ENCODE results near the gene MAP3K20.
"Not testable (repeated sequence)": the region's sequence is repeated elsewhere in the genome, so short reads cannot be mapped to it uniquely, and the experiment has no call there.

The MAP3K20 gene

DNA sequence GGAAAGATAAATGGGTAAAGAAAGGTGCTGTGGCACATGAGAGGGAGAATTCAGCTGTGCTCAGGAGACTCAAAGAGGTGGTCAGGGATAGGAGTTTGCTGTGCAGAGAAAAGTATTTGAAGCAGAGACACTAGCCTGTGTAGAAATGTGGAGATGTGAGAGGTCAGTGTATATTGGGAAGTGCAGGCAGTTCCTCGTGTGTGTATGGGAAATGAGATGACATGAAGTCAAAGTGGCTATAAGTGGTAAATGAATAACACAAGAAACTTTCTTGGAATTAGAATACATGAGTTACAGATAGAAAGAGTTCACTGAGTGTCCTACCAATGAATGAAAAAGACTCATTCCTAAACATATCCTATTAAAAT, 11.6 kb downstream of the MAP3K20 start:
- no peak for DNase-seq (ENCODE audit: low read depth, low spot score)

- DNase-seq (ENCODE audit: low read depth, low spot score) = no peak
Observed at GRCh38 chr2:173087793-173088496, 12.3 kb downstream of the MAP3K20 start.

DNA sequence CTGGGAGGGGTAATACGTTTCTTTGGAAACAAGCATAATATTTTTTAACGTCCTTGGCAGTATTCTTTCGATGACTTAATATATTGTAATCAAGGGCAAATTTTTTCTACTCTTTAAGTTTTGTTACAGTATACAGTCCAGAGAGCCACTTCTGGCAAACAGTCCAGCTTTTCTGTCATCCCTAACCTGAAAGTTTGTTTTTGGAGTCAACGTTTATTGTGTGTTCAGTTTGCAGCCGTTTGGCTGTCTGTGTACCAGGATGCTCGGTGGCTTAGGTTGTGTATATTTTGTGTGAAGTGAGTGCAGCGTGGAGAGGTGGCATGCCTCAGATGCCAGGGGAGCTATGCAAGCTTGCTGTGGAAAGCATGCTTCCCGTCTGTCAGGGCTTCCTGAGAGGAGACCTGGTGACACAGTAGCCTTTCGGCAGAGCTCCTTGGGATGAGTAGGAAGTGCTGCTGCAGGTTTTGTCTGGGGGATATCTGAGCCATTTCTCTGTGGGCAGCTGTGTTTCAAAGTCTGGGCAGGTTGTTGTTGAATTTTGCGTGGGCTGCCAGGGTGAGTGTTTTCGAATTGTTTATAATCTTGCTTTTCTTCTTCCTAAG, 14.7 kb downstream of the MAP3K20 start:
- DNase-seq (ENCODE audit: low read depth, low spot score) = no peak

DNA sequence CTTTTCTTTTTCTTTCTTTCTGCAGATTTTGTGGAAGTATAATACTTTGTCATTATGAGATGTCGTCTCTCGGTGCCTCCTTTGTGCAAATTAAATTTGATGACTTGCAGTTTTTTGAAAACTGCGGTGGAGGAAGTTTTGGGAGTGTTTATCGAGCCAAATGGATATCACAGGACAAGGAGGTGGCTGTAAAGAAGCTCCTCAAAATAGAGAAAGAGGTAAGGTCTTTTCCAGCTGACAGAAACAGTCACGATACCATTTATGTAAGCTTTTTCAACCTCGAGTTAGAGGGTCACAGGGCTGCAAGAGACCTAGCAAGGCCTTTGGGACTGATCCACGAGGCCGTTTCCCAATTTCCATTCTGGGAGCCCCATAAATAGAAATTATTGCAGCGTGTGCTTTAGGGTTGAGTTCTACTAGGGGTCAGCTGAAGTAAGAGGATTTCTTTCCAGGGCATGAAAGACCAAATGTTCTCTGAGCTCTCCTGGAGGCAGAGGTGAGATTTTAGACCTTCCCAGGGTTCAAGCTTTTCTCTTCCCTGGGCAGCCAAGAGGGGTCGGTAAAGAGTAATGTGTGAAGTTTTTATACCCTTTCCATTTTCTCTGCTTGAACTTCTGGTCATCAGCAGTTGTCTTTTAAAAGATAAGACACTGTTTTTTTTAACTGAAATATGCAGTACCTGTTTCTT, 15.5 kb downstream of the MAP3K20 start:
- DNase-seq (ENCODE audit: low read depth, low spot score) = no peak

DNA sequence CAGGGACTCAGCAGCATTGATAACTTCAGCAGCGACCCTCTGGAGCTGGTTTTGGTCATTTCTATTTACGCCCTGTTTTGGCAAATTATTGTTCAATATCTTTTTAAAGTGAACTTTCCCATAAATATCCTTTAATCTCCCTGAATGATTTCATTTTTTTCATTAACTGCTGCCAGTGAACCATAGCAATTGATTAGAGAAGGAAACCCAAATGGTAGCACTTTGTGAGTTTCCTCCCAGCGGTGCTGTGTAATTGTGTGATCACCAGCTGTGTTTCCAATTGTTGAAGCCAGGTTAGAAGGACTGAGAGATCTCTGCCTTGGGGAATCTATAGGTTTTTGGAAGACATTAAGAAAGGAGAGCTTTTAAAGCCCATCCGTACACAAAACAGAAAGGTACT, 16.3 kb downstream of the MAP3K20 start:
- DNase-seq (ENCODE audit: low read depth, low spot score) = no peak

GRCh38 chr2:173092844-173093402, 17.3 kb downstream of the MAP3K20 start:
- no peak for DNase-seq (ENCODE audit: low read depth, low spot score)

DNA sequence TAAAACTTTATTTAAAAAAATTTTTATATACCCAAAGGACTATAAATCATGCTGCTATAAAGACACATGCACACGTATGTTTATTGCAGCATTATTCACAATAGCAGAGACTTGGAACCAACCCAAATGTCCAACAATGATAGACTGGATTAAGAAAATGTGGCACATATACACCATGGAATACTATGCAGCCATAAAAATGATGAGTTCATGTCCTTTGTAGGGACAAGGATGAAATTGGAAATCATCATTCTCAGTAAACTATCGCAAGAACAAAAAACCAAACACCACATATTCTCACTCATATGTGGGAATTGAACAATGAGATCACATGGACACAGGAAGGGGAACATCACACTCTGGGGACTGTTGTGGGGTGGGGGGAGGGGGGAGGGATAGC, 18.0 kb downstream of the MAP3K20 start:
- DNase-seq (ENCODE audit: low read depth, low spot score) = not testable (repeated sequence)

GRCh38 chr2:173094731-173095130, 19.1 kb downstream of the MAP3K20 start:
- no peak for DNase-seq (ENCODE audit: low read depth, low spot score)

- DNase-seq (ENCODE audit: low read depth, low spot score) = no peak
Observed at GRCh38 chr2:173095356-173095755, 19.7 kb downstream of the MAP3K20 start.

DNA sequence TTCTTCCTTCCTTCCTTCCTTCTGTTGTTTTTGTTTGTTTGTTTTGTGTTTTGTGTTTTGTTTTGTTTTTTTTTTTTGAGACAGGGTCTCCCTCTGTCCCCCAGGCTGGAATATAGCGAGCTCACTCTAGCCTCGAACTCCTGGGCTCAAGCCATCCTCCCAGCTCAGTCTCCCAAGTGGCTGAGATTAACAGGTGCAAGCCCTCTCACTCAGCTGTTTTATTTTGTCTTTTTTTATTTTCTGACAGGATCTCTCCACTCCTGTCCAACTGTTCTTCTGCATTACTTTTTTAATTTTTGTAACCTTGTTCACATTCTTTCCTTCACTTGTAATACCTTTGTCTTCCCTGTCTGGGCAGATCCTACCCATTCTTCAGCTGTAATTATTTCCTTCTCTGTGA, 23.6 kb downstream of the MAP3K20 start:
- DNase-seq (ENCODE audit: low read depth, low spot score) = no peak

DNA sequence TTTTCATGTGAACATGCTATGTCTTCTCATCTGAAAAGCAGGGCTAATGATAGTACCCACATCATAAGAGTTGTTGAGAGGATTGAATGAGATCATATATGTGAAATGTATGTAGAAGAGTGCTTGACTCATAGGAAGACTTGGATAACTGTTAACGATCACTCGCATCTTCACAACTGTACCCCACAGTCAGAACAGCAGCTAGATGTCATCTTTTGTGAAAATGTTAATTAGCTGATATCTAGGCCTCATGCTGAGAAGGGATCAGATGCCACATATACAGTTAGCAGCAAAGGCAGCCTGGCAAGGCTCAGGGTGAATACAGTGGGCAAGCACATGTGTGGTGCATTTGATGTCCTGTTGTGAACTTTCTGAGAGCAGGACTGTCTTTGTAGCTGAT, 24.2 kb downstream of the MAP3K20 start:
- no peak for DNase-seq (ENCODE audit: low read depth, low spot score)

DNA sequence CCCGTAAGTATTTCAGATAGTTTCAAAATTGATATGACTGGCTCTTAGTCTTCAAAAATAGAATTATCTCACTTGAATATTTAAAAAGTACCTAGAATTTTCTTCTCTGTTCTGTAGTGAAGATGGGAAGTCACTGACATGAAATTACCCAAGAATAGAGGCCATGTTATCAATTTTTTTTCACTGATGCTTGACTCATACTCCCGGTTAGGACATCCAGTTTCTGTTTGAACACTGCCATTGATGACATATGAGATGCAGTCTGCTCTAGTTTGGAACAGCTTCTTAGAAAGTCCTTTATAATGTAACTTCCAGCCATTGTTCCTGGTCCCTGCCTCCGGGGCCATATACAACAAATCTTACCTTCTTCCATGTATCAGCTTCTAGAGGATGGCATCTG, 26.0 kb downstream of the MAP3K20 start:
- no peak for DNase-seq (ENCODE audit: low read depth, low spot score)

GRCh38 chr2:173104156-173104555, 28.5 kb downstream of the MAP3K20 start:
- DNase-seq (ENCODE audit: low read depth, low spot score) = no peak

DNA sequence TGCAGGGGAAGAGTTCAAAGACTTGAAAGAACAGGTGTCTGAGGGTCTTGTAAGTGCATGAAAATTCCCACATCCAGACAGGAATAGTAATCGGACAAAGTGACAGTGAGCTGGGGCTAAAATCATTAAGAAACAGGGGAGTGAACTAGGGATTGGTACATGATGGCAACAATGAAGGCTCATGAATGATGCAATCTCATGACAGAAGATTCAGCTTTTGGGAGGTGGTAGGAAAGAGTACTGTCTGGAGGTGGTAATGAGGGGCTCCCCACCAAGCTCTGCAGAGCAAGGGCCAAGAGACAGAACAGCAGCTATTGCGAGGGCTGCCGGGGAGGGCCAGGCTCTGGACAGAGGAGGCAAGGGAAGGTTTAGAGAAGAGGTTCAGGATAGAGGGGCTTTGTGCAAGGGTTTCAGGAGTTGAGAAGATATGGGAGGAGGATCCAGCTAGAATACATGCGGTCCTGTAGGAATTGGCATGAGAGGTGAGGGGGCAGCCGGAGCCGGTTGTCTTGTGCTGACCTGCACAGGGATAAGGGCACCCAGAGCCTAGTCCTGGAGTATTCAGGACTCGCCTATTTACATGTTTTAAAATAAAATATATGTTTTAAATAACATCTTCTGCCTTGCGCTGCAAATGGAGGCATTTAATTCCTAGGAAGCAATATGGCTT, 31.4 kb downstream of the MAP3K20 start:
- no peak for DNase-seq (ENCODE audit: low read depth, low spot score)

- no peak for DNase-seq (ENCODE audit: low read depth, low spot score)
Observed at GRCh38 chr2:173107629-173108022, 32.0 kb downstream of the MAP3K20 start.

- no peak for DNase-seq (ENCODE audit: low read depth, low spot score)
Observed at GRCh38 chr2:173109253-173110188, 33.9 kb downstream of the MAP3K20 start.

GRCh38 chr2:173117678-173118077, 42.0 kb downstream of the MAP3K20 start:
- no peak for DNase-seq (ENCODE audit: low read depth, low spot score)

- no peak for DNase-seq (ENCODE audit: low read depth, low spot score)
Observed at GRCh38 chr2:173118395-173118794, 42.7 kb downstream of the MAP3K20 start.

- no peak for DNase-seq (ENCODE audit: low read depth, low spot score)
Observed at GRCh38 chr2:173119069-173119807, 43.6 kb downstream of the MAP3K20 start.

GRCh38 chr2:173119944-173120343, 44.3 kb downstream of the MAP3K20 start:
- DNase-seq (ENCODE audit: low read depth, low spot score) = no peak
